Fibroblast of skin of back (primary cell): ENCODE results near the gene TMEM131L.
"Not testable (repeated sequence)": the region's sequence is repeated elsewhere in the genome, so short reads cannot be mapped to it uniquely, and the experiment has no call there.

ENCODE experiments used
- DNase-seq: peaks from one replicate; pipeline ENCODE4 v3.0.0-alpha.2; 2013

The TMEM131L gene

GRCh38 chr4:153546280-153546679 lies 80.1 kb downstream of the TMEM131L start:
- no peak for DNase-seq

GRCh38 chr4:153547520-153547919 lies 81.4 kb downstream of the TMEM131L start:
- DNase-seq: no peak

- DNase-seq: not testable (repeated sequence)
Observed at GRCh38 chr4:153548907-153549306, 82.7 kb downstream of the TMEM131L start.

GRCh38 chr4:153549405-153549804 lies 83.2 kb downstream of the TMEM131L start:
- DNase-seq: peak; percentile 41

- no peak for DNase-seq
Observed at GRCh38 chr4:153553155-153553818, 87.1 kb downstream of the TMEM131L start.

GRCh38 chr4:153553819-153554170 lies 87.6 kb downstream of the TMEM131L start:
- DNase-seq: peak; percentile 43

- peak; percentile 84 for DNase-seq
Observed at GRCh38 chr4:153555730-153556434, 89.7 kb downstream of the TMEM131L start.

GRCh38 chr4:153556435-153556815 lies 90.3 kb downstream of the TMEM131L start:
- DNase-seq: no peak

GRCh38 chr4:153560908-153561307 lies 94.7 kb downstream of the TMEM131L start:
- peak; percentile 72 for DNase-seq

GRCh38 chr4:153564630-153565525 lies 98.7 kb downstream of the TMEM131L start:
- DNase-seq: peak; percentile 67

- DNase-seq: no peak
Observed at GRCh38 chr4:153566631-153567150, 100.5 kb downstream of the TMEM131L start.

GRCh38 chr4:153567660-153568059 lies 101.5 kb downstream of the TMEM131L start:
- DNase-seq: not testable (repeated sequence)

- DNase-seq: no peak
Observed at GRCh38 chr4:153570228-153570973, 104.2 kb downstream of the TMEM131L start.

- no peak for DNase-seq
Observed at GRCh38 chr4:153571006-153571545, 104.9 kb downstream of the TMEM131L start.

GRCh38 chr4:153572609-153573008 lies 106.4 kb downstream of the TMEM131L start:
- DNase-seq: no peak

- no peak for DNase-seq
Observed at GRCh38 chr4:153573221-153573620, 107.1 kb downstream of the TMEM131L start.

GRCh38 chr4:153573881-153574802 lies 108.0 kb downstream of the TMEM131L start:
- peak; percentile 85 for DNase-seq

- DNase-seq: no peak
Observed at GRCh38 chr4:153576443-153576774, 110.2 kb downstream of the TMEM131L start.

GRCh38 chr4:153577053-153577452 lies 110.9 kb downstream of the TMEM131L start:
- DNase-seq: no peak

GRCh38 chr4:153579410-153579809 lies 113.2 kb downstream of the TMEM131L start:
- no peak for DNase-seq

- no peak for DNase-seq
Observed at GRCh38 chr4:153579872-153580271, 113.7 kb downstream of the TMEM131L start.
